Osteocyte (in vitro differentiated cells): ENCODE data around the gene HACD2. TPM values are rescaled to one million over a fixed set of nuclear protein-coding genes. Genes with fewer than 3 reads are reported as not detected.

ENCODE experiments used
- DNase-seq: peaks from one replicate; pipeline ENCODE4 v3.0.0; 2021; ENCODE audit warnings: mixed read lengths; ENCODE audit not compliant: unreplicated experiment; ENCODE audit errors: extremely low spot score
- H3K27ac Mint-ChIP-seq: one replicate; pipeline ENCODE4 v1.8.0; 2021; ENCODE audit warnings: mild to moderate bottlenecking, mixed read lengths; ENCODE audit not compliant: unreplicated experiment
- H3K27me3 Mint-ChIP-seq: one replicate; pipeline ENCODE4 v1.8.0; 2021; ENCODE audit warnings: mixed read lengths; ENCODE audit not compliant: unreplicated experiment
- H3K36me3 Mint-ChIP-seq: one replicate; pipeline ENCODE4 v1.8.0; 2021; ENCODE audit warnings: mixed read lengths; ENCODE audit not compliant: unreplicated experiment
- H3K4me1 Mint-ChIP-seq: one replicate; pipeline ENCODE4 v1.8.0; 2021; ENCODE audit warnings: mixed read lengths; ENCODE audit not compliant: unreplicated experiment
- H3K4me3 Mint-ChIP-seq: one replicate; pipeline ENCODE4 v1.8.0; 2021; ENCODE audit warnings: mild to moderate bottlenecking, moderate library complexity, mixed read lengths; ENCODE audit not compliant: unreplicated experiment
- H3K9me3 Mint-ChIP-seq: one replicate; pipeline ENCODE4 v1.8.0; 2021; ENCODE audit warnings: mixed read lengths; ENCODE audit not compliant: unreplicated experiment
- total RNA-seq: library from RNA; stranded (reverse); gene quantifications from 2 replicates; pipeline ENCODE4 v1.2.1, GENCODE V29; 2021
- TF ChIP-seq, protein P1 (sequence below): fragments of 200-600 bp; sonication (generic); IDR thresholded peaks from 2 replicates; pipeline ENCODE4 v1.5.0; 2021; ENCODE audit warnings: antibody characterized with exemption, mild to moderate bottlenecking, moderate library complexity

HACD2 gene
- total RNA-seq, 1 donor from 2014 or later: 63.8 TPM

DNA sequence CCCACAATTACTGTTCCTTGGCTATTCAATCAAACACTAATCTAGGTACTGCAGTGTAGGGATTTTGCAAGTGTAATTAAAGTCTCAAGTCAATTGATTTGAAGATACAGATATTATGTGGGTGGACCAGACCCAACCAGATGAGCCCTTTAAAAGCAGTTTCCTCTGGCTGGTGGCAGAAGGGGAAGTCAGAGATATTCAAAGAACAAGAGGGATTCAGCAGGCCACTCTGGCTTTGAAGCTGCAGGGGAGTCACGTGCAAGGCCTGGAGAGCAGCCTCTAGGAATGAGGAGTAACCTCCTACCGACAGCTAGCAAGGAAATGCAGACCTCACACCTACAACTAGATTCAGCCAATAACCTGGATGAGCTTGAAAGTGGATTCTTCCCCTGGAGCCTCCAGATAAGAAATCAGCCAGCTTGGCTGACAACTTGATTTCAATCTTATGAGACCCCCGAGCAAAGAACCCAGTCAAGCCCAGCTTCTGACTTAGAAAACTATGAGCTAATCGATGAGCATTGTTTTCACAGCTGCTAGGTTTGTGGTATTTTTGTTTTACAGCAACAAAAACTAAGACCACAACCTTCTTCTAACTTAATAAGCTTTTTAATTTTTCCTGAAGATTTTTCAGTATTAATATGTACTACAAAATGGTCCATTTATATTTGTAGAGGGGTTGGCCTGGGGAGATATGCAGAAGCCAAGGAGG, 13.4 kb downstream of the HACD2 start:
- Mint-ChIP-seq H3K4me3 (no peak overlapping the region), H3K9me3 (no peaks in the 10 kb centered on the region), H3K36me3 (peaks cover 23% of the 10 kb centered on the region), H3K4me1 (peaks cover 26% of the 10 kb centered on the region), H3K27ac (peak overlapping the region; percentile 47), H3K27me3 (no peaks in the 10 kb centered on the region)
- DNase-seq: no peak
- TF ChIP-seq, protein P1, sequence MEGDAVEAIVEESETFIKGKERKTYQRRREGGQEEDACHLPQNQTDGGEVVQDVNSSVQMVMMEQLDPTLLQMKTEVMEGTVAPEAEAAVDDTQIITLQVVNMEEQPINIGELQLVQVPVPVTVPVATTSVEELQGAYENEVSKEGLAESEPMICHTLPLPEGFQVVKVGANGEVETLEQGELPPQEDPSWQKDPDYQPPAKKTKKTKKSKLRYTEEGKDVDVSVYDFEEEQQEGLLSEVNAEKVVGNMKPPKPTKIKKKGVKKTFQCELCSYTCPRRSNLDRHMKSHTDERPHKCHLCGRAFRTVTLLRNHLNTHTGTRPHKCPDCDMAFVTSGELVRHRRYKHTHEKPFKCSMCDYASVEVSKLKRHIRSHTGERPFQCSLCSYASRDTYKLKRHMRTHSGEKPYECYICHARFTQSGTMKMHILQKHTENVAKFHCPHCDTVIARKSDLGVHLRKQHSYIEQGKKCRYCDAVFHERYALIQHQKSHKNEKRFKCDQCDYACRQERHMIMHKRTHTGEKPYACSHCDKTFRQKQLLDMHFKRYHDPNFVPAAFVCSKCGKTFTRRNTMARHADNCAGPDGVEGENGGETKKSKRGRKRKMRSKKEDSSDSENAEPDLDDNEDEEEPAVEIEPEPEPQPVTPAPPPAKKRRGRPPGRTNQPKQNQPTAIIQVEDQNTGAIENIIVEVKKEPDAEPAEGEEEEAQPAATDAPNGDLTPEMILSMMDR: no peak

GRCh38 chr3:123568875-123569274, 16.0 kb downstream of the HACD2 start:
- TF ChIP-seq, protein P1: no peak
- no peak overlapping the region for H3K4me3 Mint-ChIP-seq
- H3K27ac Mint-ChIP-seq: no peak overlapping the region
- no peak for DNase-seq
- no peaks in the 10 kb centered on the region for H3K27me3 Mint-ChIP-seq
- H3K4me1 Mint-ChIP-seq: peaks cover 21% of the 10 kb centered on the region
- H3K9me3 Mint-ChIP-seq: no peaks in the 10 kb centered on the region
- peaks cover 30% of the 10 kb centered on the region for H3K36me3 Mint-ChIP-seq

DNA sequence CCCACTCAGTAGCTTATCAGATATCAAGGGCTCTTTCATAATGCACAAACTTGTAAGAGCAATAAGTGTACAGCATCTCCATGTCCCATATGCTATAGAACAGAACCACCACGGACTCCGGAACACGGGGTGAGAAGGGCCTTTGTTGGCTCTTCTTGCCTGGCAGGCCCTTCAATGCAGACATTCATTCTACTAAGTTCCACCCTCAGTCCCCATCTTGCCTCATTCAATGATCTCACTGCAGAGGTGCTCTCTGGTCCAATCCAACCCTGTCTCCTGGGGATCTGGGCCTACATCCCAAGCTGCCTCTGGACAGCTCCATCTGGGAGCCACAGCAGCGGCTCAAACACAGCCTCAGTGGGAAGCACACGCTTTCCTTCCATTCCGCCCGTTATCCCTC, 16.8 kb downstream of the HACD2 start:
- Mint-ChIP-seq H3K4me3 (no peak overlapping the region), H3K36me3 (peaks cover 26% of the 10 kb centered on the region), H3K4me1 (peaks cover 21% of the 10 kb centered on the region), H3K27ac (no peak overlapping the region), H3K9me3 (no peaks in the 10 kb centered on the region), H3K27me3 (no peaks in the 10 kb centered on the region)
- no peak for DNase-seq
- TF ChIP-seq, protein P1: no peak

DNA sequence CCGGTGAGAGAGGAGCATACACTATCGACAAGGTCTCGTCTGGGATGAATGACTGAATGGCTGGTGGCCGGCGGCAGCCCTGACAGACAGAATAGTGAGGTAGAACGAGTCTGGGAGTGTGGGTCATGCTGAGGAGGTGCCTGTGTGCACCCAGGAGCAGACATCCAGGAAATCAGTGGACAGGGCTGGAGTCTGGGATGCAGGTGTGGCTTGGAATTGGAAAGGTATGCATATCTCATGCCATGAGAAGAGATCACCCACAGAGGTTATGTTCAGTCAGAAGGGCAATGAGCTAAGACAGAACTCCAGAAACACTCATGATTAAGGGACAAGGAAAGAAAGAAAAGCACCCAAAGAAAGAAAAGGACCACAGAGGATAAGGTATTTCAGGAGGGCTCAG, 20.8 kb downstream of the HACD2 start:
- H3K27me3 Mint-ChIP-seq: no peaks in the 10 kb centered on the region
- no peaks in the 10 kb centered on the region for H3K4me1 Mint-ChIP-seq
- H3K9me3 Mint-ChIP-seq: no peaks in the 10 kb centered on the region
- peaks cover 23% of the 10 kb centered on the region for H3K36me3 Mint-ChIP-seq
- TF ChIP-seq, protein P1: no peak
- H3K27ac Mint-ChIP-seq: no peak overlapping the region
- no peak overlapping the region for H3K4me3 Mint-ChIP-seq
- no peak for DNase-seq

DNA sequence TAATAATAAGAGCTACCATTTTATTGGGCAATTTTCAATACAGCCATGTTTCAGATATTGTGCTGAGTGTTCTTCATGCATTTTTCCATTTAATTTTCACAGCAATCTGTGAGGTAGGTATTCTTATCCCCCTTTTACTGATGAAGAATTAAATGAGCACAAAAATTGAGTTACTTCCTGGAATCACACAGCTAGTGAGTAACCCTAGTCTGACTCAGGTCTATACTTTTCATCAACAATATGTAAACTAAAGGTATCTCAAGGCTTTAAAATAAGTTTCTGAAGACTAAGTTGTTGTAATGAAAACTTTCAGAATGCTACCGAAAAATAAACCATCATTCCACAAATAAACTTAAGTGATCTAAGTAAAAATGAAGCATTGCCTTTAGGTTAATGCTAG, 22.3 kb downstream of the HACD2 start:
- no peak overlapping the region for H3K27ac Mint-ChIP-seq
- H3K27me3 Mint-ChIP-seq: no peaks in the 10 kb centered on the region
- no peak overlapping the region for H3K4me3 Mint-ChIP-seq
- H3K36me3 Mint-ChIP-seq: peaks cover 25% of the 10 kb centered on the region
- no peaks in the 10 kb centered on the region for H3K4me1 Mint-ChIP-seq
- no peak for DNase-seq
- no peaks in the 10 kb centered on the region for H3K9me3 Mint-ChIP-seq
- TF ChIP-seq, protein P1: no peak
